AG09309 (cell line): ENCODE results near the gene FHOD3.

Experiments
- DNase-seq: peaks from one replicate; pipeline ENCODE4 v3.0.0-alpha.2; 2010; ENCODE audit warnings: low read depth
- H3K4me3 ChIP-seq: 2 replicates; pipeline ENCODE4 v1.5.1; 2011; ENCODE audit warnings: mild to moderate bottlenecking, low read depth, low read length, moderate library complexity; ENCODE audit not compliant: control insufficient read depth
- TF ChIP-seq, protein P1 (sequence below): IDR thresholded peaks from 2 replicates; pipeline ENCODE4 v1.5.1; 2011; ENCODE audit warnings: mild to moderate bottlenecking, low read depth, low read length, inconsistent platforms; ENCODE audit not compliant: insufficient read depth, control insufficient read depth; ENCODE audit errors: missing control alignments

The FHOD3 gene

DNA sequence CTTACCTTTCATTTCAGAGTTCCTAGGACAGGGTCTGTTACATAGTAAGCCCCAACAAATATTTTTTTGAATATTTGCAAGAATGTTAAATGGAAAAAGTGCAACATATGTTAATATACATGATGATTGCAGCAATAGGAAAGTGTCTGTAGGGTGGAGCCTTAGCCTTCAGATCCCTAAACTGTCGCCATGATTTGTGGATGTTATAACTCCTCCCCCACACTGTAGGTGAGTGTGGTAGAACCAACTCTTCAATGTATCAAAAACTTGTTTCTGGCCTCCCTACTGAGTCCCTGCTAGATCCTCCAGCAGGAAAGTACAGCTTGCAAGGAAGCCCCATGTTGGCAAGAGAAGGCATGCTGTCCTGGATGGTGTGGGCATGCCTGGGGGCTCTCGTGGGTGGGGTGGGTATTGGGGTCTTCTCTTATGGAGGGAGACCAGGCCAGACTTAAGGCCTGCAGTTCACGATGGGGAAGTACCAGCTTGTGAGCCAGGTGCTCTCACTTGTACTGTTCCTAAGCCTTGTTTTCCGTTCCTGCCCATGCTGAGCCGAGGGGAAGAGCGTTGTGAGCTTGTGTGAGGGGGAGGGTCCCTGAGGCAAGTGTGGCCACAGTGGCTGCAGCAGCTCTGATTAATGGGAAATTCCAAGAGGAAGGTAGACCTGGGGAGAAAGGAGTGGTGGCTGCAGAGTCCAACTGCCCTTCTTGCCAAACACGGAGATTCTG is 11.4 kb downstream of the FHOD3 start:
- TF ChIP-seq, protein P1, sequence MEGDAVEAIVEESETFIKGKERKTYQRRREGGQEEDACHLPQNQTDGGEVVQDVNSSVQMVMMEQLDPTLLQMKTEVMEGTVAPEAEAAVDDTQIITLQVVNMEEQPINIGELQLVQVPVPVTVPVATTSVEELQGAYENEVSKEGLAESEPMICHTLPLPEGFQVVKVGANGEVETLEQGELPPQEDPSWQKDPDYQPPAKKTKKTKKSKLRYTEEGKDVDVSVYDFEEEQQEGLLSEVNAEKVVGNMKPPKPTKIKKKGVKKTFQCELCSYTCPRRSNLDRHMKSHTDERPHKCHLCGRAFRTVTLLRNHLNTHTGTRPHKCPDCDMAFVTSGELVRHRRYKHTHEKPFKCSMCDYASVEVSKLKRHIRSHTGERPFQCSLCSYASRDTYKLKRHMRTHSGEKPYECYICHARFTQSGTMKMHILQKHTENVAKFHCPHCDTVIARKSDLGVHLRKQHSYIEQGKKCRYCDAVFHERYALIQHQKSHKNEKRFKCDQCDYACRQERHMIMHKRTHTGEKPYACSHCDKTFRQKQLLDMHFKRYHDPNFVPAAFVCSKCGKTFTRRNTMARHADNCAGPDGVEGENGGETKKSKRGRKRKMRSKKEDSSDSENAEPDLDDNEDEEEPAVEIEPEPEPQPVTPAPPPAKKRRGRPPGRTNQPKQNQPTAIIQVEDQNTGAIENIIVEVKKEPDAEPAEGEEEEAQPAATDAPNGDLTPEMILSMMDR = no peak
- DNase-seq = no peak
- no peak overlapping the region for H3K4me3 ChIP-seq

DNA sequence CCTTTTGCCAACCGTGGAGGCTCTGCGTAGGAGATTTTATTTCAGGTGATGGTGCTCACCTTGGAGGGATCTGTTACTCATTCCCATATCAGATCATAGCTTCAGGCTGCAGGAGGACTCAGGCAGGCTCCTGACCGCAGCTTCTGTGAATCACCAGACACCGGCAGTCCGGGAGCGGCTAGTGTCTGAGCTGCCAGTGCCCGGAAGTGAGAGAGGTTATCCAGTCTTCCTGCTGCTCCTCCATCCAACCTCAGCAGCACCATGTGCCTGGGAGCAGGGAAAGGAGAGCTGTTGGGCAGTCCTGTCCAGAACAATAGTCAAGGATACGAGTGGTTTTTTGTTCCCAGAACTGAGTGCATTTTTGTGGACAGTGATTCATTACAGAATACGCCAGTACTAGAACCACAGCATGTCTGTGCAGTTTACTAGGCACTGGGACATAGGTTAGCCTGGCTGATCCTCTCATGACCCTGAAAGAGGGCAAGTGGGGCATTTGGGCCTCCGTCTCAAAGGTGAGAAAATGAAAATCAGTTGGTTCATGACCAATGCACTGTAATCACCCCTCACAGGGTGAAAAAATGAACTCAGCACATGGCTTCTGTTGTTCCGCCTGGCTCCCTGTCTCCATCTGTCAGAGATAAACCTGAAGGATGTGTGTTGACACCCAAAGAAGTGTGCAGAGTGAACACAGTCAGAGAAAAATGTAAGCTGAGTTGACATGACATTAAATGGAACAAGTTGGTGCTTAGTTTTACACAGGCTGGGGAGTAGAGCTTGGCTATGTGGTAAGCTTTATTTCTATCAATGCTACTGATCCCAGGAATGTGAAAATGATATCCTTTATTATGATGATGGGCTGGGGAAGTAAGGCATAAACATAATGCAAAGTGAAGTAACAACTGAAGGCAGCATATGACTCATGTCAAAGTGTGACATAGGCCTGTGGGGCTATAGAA is 12.2 kb downstream of the FHOD3 start:
- H3K4me3 ChIP-seq = no peak overlapping the region
- TF ChIP-seq, protein P1 = no peak
- peak; percentile 99 for DNase-seq

DNA sequence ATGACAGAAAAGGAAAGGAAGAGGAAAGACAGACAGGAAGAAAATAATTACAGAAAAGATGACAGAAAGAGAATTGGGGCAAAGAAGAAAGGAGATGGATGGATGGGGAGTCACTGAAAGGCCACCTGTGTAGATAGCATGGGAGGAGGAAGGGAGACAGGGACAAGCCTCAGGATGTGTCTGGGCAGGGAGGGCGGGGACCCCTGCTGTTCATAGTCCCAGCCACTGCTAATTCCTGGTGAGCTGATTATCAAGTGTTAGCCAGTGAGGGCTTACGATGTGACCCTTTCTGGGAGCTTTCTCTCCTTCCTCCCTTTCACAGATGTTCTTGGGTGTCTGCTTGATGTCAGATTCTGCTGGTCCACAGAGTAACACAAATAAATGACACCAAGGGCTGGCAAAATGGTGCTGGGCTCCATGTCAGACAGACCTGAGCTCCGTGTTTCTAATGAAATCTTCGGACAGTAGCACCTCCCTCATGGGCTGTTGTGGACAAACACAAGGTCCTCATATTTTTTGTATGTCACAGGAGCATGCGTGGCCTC is 13.6 kb downstream of the FHOD3 start:
- no peak for DNase-seq
- TF ChIP-seq, protein P1 = no peak
- H3K4me3 ChIP-seq = no peak overlapping the region

DNA sequence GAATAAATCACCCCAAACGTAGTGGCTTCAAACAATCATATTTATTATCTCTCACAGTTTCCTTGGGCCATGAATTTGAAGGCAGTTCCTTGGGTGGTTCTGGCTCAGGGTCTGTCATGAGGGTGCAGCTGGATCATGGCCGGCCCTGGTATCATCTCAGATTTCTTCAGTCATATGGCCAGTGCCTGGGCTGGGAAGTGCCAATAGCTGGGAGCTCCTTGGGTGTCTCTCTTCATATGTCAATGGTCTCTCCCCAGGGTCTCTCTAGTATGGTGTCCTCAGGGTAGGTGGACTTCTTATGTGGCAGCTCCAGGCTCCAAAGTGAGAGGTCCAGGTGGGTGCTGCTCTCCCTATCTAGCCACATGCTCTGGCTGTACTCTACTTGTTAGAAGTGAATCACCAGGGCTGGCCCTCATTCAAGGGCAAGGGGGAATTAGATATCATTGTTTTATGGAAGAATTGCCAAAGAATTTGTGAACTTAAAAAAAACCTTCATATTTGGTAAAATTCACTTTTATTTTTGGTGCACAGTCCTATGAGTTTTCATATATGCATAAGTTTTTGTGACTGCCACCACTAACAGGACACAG is 15.4 kb downstream of the FHOD3 start:
- H3K4me3 ChIP-seq = no peak overlapping the region
- TF ChIP-seq, protein P1 = no peak
- DNase-seq = no peak

DNA sequence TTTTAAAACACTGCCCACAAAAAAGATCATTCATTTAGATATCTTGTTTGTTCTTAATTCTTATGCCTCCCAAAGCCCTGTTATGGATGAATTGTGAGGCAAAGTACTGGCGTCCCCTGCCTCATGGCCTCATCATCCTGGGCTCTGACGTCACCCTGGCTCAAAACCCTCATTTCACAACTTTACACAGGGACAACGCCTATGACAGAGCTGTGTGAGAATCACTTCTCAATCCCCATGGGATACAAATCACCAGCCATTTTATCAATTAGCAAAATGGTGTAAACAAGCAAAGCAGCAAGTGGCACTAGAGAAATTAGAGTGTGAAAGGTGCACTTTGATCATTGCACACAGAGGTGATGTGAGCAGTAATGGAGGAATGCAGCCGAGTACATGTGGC is 16.6 kb downstream of the FHOD3 start:
- no peak overlapping the region for H3K4me3 ChIP-seq
- TF ChIP-seq, protein P1 = no peak
- DNase-seq = no peak

DNA sequence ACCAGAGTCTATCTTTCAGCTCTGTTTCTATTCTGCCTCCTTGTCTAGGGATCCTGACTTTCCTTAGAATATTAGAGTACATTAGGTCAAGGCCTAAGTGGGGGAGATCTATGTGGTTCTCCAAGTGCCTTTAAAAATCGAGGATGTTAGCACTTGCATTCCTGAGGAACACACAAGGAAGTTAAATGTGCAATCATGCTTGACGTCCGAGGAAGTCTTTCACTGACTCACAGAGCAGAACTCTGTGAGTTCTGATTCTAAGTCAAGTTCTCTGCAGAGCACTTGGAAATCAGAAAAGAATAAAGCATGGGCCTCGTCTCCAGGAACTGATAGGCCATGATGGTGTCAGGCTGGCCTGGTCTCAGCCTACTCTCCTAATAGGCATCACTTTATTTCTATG is 17.2 kb downstream of the FHOD3 start:
- no peak overlapping the region for H3K4me3 ChIP-seq
- TF ChIP-seq, protein P1 = no peak
- peak; percentile 70 for DNase-seq
